Gastrocnemius medialis (tissue), 4 donors: ENCODE measurements around the gene POMT2.

Source experiments
- CTCF ChIP-seq, 5 experiments: fragments of 450-650 bp in 3 of 5; fragments of 200-600 bp in 2 of 5; sonication (generic) in 2 of 5; IDR thresholded peaks in 4 of 5; conservative IDR thresholded peaks in 1 of 5; 1 replicate in 4 of 5; 2 replicates in 1 of 5; pipeline ENCODE4 v1.5.1; 2016 to 2019; ENCODE audit warnings: antibody characterized with exemption in 5 of 5, mild to moderate bottlenecking in 3 of 5, moderate library complexity in 3 of 5
- POLR2A ChIP-seq, 2 donors: fragments of 450-650 bp; IDR thresholded peaks; one replicate each; pipeline ENCODE4 v1.6.1; 2017; ENCODE audit warnings: antibody characterized with exemption in 2 of 2, mild to moderate bottlenecking in 2 of 2, moderate library complexity in 2 of 2

DNA sequence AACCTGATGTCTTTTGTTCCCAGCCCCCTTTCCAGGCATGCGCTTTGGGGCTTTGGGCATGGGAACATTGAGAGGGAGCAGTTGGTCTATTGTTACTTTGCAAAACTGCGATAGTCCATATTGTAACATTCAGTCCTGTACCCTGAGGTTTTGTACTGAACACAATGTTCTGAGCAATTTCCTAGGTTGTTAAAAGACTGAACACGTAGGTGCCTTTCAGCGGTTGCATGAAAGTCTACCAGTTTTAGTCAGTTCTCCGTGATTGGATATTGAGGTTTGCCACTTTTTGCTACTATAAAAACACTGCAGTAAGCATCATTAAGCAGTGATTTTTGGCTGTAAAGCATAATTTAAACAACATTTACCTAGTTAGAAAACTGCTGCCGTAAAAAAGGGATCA lies 69.8 kb downstream of the POMT2 start:
- TF ChIP-seq CTCF (IDR thresholded peaks at IDR 0.05 in 4 of 5, conservative IDR thresholded peaks at IDR 0.05 in 1 of 5) (no peak), POLR2A (IDR thresholded peaks at IDR 0.05) (no peak)
